ENCODE data around the gene PRELID2.
"Not testable (repeated sequence)": the region's sequence is repeated elsewhere in the genome, so short reads cannot be mapped to it uniquely, and the experiment has no call there.

Gene PRELID2

GRCh38 chr5:145834917-145835847, at the start of gene PRELID2:
TSS of gene PRELID2 (minus strand) at chr5:145835342. CDS start at chr5:145835251, 91 bp downstream.
- DNase-seq, result peak; percentile 91

- DNase-seq, result no peak
Measured at GRCh38 chr5:145874765-145875164, 39.6 kb upstream of the PRELID2 start.

DNA sequence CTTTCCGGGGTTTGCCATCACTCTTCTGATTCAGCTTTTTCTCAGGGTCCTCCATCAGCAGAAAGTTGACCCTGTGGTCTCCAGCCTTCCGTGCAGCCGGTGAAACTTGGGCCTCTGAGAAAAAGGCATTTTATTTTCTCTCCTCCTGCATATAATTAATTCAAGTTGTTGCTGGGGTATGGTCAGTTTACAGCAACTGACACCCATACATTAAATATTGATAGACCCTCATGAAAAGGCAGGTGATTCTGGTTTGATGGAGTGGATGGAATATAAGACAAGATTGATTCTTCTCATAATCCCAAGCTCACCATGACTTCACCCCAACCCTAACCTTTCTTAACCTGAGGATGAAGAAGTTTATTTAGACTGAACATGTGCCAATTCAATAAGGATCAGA, 37.8 kb upstream of the PRELID2 start, which contains the start of gene GRXCR2:
GRXCR2 (minus strand) TSS at position 101 of the 400 bp plus-strand sequence; CDS start at position 55, 46 bp downstream.
- no peak for DNase-seq

- DNase-seq, result no peak
Measured at GRCh38 chr5:145872486-145872885, 37.3 kb upstream of the PRELID2 start.

- DNase-seq, result no peak
Measured at GRCh38 chr5:145869753-145870152, 34.6 kb upstream of the PRELID2 start.

GRCh38 chr5:145867806-145868205, 32.7 kb upstream of the PRELID2 start:
- DNase-seq, result no peak

- not testable (repeated sequence) for DNase-seq
Measured at GRCh38 chr5:145864432-145864831, 29.3 kb upstream of the PRELID2 start.

DNA sequence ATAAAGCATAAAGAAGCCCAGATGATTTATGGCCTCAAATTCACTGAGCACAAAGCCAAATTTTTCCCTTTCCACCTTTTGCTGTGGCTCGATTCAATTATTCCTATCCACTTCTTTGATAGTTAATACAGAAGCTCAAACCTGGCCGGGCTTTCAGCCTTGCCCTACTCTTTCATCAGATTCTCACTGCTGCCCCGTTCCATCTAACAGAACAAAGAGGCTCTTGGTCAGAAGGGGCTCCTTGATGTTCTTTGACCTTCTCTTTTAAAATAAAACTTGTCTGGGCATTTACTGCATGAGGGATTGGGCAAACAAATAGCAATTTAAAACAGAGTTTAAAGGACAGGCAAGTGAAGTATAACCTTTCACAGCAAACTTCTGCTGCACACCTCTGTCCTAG, 27.9 kb upstream of the PRELID2 start:
- DNase-seq, result no peak

GRCh38 chr5:145859897-145860296, 24.8 kb upstream of the PRELID2 start:
- no peak for DNase-seq

DNA sequence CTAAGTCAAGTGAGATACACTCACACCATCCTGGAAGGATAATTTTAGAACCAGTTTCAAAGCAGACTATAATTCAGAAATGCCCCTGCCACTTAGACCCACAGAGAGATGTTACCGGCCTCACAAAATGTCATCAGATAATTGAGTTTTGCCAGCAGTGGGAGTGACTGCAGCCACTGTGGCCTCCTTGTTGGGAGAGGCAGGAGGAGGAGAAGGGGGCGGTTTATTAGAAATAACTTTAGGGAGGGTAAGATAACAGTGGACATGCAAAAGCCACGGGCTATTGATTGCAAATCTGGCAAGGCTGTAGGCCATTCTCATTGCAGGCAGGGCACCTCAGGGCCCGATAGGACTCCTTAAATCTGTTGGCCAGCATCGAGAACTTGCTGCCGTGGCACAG, 24.3 kb upstream of the PRELID2 start:
- no peak for DNase-seq

- no peak for DNase-seq
Measured at GRCh38 chr5:145858959-145859358, 23.8 kb upstream of the PRELID2 start.

GRCh38 chr5:145856285-145856818, 21.2 kb upstream of the PRELID2 start:
- DNase-seq, result peak; percentile 70

DNA sequence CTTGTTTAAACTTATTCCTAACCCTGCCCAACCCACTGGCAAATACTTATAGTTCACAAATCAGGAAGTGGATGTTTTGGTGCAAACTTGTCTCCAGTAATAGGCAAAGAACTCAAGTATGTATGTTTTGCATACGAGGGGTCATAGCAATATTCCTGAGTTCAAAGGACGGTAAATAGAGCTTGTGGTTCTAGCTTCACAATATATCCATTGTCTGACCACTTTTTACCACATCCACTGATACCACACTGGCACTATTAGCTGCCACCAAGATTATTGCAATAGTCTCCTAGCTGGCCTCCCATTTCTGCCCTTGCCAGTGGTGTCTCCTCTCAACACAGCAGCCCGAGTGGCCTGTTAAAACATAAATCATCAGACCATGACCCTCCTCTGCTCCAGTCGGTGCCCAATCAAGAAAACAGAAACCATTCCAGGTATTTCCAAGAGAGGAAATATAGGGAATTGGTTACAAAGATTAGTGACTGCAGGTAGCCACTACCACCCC, 20.7 kb upstream of the PRELID2 start:
- no peak for DNase-seq

DNA sequence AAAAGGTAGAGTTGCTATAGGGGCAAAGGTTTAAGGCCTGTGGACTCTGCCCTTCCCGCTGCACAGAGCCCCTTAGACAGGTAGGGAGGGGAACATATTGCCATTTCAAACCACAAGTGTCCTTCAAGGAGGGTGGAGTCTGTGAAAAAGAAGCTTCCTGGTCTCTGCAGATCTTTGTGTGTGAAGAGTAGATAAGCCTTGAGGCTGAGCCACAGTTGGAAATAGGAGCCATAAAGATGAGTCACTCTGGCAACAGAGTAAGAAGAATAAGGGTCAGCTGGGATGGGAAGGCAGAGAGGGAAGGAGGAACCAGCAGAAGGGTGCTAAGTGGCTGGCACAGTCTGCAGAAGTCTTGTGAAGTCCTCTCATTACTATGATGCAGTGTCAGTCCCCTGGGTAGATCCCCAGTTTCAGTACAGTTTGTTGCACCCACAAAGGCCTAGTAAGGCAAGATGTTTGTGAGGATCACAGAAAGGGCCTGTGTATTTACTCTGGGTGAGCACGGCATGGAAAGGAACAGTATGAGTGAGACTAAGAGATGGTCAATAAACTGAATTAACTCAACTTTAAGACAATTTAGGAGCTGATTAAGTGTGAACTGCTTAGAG, 19.6 kb upstream of the PRELID2 start:
- no peak for DNase-seq

GRCh38 chr5:145853781-145854376, 18.7 kb upstream of the PRELID2 start:
- no peak for DNase-seq

- DNase-seq, result no peak
Measured at GRCh38 chr5:145852990-145853389, 17.8 kb upstream of the PRELID2 start.

GRCh38 chr5:145848854-145849253, 13.7 kb upstream of the PRELID2 start:
- no peak for DNase-seq

DNA sequence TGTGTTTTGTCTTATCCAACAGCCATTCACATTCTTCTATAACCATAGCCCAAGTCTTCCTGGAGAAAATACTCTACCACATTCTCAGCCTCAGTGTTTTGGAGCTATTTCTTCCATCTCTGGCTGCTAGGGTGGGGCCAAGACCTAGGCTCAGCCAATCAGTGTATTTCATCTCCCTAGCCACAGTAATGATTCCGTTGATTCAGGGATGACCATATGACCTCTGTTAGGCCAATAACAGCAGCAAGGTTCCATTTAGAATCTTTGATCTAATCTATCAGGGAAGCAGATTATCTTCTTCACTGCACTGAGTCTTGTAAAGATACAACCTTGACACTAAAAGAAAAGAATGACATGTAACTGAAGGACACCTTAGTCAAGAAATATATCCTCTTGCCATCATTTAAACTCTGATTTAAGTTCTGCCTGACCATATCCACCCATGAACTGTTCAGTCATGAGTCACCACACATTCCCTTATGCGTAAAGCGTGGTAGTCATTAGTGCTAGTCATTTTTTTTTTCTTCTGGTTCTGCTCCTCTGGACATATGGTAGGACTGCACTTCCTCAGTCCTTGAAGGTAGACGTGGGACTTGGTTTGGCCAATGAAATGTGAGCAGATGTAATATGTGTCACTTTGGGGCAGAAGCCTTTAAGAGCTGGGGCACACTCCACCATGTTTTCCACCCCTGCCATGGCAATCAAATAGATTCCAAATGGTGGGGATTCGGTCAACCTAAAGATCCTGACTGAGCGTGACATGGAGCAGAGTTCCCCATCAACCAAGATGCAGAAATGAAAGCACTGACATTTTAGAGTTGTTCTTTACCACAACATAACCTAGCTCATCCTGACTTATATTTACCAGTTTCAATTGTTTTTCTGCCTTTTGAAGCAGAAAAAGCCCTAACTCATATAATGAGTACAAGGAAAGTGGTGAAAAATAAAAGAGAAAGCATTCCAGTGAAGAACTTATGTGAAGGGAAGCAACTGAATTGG, 12.7 kb upstream of the PRELID2 start:
- no peak for DNase-seq

- no peak for DNase-seq
Measured at GRCh38 chr5:145846081-145846480, 10.9 kb upstream of the PRELID2 start.

DNA sequence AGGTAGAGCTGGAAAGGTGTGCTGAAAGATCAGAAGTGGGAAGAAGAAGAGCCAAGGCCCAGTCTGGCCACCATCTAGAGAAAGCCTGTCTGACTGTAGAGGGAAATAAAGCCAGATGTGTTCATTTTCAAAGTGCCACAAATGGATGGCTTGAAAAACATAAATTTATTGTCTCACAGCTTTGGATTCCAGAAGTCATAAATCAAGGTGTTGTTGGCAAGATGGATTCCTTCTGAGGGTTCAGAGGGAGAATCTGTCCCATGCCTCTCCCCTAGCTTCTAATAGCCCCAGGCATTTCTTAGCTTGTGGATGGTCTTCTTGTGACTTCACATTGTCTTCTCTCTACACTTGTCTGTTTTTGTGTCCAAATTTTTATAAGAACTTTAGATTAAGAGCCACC, 6.2 kb upstream of the PRELID2 start:
- no peak for DNase-seq

DNA sequence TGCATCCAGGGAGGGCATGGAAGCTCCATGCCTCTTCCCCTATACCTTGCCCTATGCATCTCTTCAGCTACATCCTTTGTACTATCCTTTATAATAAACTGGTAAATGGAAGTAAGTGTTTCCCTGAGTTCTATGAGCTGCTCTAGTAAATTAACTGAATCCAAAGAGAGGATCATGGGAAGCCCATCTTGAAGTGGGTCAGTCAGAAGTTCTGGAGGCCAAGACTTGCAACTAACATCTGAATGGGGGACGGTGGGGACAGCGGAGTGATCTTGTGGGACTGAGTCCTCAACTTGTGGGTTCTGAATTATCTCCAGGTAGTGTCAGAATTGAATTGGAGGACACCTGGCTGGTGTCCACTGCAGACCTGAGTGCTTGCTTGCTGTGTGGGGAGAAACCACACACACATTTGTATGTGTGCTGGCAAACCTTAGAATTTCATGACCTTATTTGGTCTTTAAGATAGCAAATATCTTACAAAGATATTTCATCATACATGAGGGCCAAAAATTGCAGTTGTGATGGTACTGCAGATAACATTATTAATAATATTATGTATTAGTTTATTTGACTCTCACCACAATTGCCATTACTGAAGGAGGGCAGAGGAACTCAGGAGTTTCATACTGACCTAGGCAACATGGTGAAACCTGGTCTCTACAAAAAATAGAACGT, 5.5 kb upstream of the PRELID2 start:
- no peak for DNase-seq

Data from left hindlimb (tissue), 1 donor.